ENCODE results near the gene EDNRA.

- TF ChIP-seq, protein P1, sequence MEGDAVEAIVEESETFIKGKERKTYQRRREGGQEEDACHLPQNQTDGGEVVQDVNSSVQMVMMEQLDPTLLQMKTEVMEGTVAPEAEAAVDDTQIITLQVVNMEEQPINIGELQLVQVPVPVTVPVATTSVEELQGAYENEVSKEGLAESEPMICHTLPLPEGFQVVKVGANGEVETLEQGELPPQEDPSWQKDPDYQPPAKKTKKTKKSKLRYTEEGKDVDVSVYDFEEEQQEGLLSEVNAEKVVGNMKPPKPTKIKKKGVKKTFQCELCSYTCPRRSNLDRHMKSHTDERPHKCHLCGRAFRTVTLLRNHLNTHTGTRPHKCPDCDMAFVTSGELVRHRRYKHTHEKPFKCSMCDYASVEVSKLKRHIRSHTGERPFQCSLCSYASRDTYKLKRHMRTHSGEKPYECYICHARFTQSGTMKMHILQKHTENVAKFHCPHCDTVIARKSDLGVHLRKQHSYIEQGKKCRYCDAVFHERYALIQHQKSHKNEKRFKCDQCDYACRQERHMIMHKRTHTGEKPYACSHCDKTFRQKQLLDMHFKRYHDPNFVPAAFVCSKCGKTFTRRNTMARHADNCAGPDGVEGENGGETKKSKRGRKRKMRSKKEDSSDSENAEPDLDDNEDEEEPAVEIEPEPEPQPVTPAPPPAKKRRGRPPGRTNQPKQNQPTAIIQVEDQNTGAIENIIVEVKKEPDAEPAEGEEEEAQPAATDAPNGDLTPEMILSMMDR (conservative IDR thresholded peaks at IDR 0.05 in 1 of 2, IDR thresholded peaks at IDR 0.05 in 1 of 2; ENCODE audit: extremely low read depth in 1 of 2, insufficient read depth in 1 of 2, low read depth in 1 of 2, low read length in 2 of 2): no peak
- TF ChIP-seq EZH2 (IDR thresholded peaks at IDR 0.05; ENCODE audit: borderline replicate concordance, low read length): no peak
These were observed 27.2 kb upstream of the EDNRA start for GRCh38 chr4:147453561-147454141.
